IMR-90 (cell line): ENCODE measurements around the gene RNF212. TPM values are rescaled to one million over a fixed set of nuclear protein-coding genes. Genes with fewer than 3 reads are reported as not detected.

Experiments used
- ATAC-seq: fragments of 200-7000 bp; cut with Tn5 transposase; 2 replicates; pipeline ENCODE4 v1.9.1; 2020; ENCODE audit warnings: low read depth, mild to moderate bottlenecking, moderate library complexity
- BruUV-seq: library from RNA; stranded (reverse); fragments of 400-500 nt; replicated peaks from 2 replicates; lab custom pipeline; 2021; lab: Mats Ljungman, UMichigan
- CTCF ChIA-PET: fragments of 300-600 bp; formaldehyde crosslinking; extraction: SDS; loops from one replicate; lab custom pipeline; 2021; ENCODE audit warnings: antibody characterized with exemption; lab: Yijun Ruan, JAX
- POLR2A ChIA-PET: fragments of 300-600 bp; sonication (Branson Sonifier 250); formaldehyde crosslinking; loops from one replicate; lab custom pipeline; 2022; ENCODE audit warnings: antibody characterized with exemption; ENCODE audit not compliant: unreplicated experiment; lab: Charles Lee
- DNase-seq: peaks from one replicate; pipeline ENCODE4 v3.0.0; 2013
- H2AFZ ChIP-seq: replicated peaks from 2 replicates; pipeline ENCODE3; 2013; ENCODE audit warnings: low read length, mild to moderate bottlenecking; ENCODE audit not compliant: poor library complexity
- H2AK5ac ChIP-seq: 2 replicates; pipeline ENCODE4 v1.6.1; 2013; ENCODE audit warnings: low read depth, low read length, inconsistent platforms
- H2AK9ac ChIP-seq: replicated peaks from 2 replicates; pipeline ENCODE3; 2013; ENCODE audit warnings: mild to moderate bottlenecking, low read depth, low read length, moderate library complexity; ENCODE audit not compliant: poor library complexity
- H2BK120ac ChIP-seq: 2 replicates; pipeline ENCODE4 v1.6.1; 2013; ENCODE audit warnings: low read depth, low read length, inconsistent platforms
- H2BK15ac ChIP-seq: 3 replicates; pipeline ENCODE4 v1.6.1; 2013; ENCODE audit warnings: low read depth, low read length, inconsistent platforms
- H2BK20ac ChIP-seq: 2 replicates; pipeline ENCODE4 v1.6.1; 2013; ENCODE audit warnings: low read depth, mild to moderate bottlenecking, inconsistent platforms, low read length, moderate library complexity
- H2BK5ac ChIP-seq: 2 replicates; pipeline ENCODE4 v1.6.1; 2013; ENCODE audit warnings: mild to moderate bottlenecking, low read depth, low read length, inconsistent platforms; ENCODE audit not compliant: poor library complexity, severe bottlenecking
- H3K14ac ChIP-seq: replicated peaks from 2 replicates; pipeline ENCODE4 v1.6.1; 2013; ENCODE audit warnings: low read depth, low read length, inconsistent platforms
- H3K18ac ChIP-seq: 2 replicates; pipeline ENCODE4 v1.6.1; 2013; ENCODE audit warnings: low read depth, low read length, control low read depth
- H3K23ac ChIP-seq: 2 replicates; pipeline ENCODE4 v1.6.1; 2013; ENCODE audit warnings: low read depth, low read length, inconsistent platforms
- H3K27ac ChIP-seq: 2 replicates; pipeline ENCODE4 v1.5.1; 2013; ENCODE audit warnings: mild to moderate bottlenecking, control low read depth, low read length; ENCODE audit not compliant: insufficient read depth
- H3K27me3 ChIP-seq: 2 replicates; pipeline ENCODE4 v1.6.1; 2013; ENCODE audit warnings: low read length; ENCODE audit not compliant: control insufficient read depth, insufficient read depth
- H3K36me3 ChIP-seq: 2 replicates; pipeline ENCODE4 v1.6.1; 2013; ENCODE audit warnings: low read length, mixed read lengths; ENCODE audit not compliant: control insufficient read depth, insufficient read depth
- H3K4ac ChIP-seq: 2 replicates; pipeline ENCODE4 v1.6.1; 2013; ENCODE audit warnings: low read depth, low read length, inconsistent platforms
- H3K4me1 ChIP-seq: 2 replicates; pipeline ENCODE4 v1.6.1; 2013; ENCODE audit warnings: low read length, mixed read lengths; ENCODE audit not compliant: control insufficient read depth, insufficient read depth
- H3K4me2 ChIP-seq: 2 replicates; pipeline ENCODE4 v1.6.1; 2013; ENCODE audit warnings: low read depth, mild to moderate bottlenecking, control low read depth, low read length, moderate library complexity
- H3K4me3 ChIP-seq: 2 replicates; pipeline ENCODE4 v1.5.1; 2013; ENCODE audit warnings: low read depth, mild to moderate bottlenecking, control low read depth, low read length, moderate library complexity; ENCODE audit not compliant: insufficient read depth
- H3K56ac ChIP-seq: 2 replicates; pipeline ENCODE4 v1.6.1; 2013; ENCODE audit warnings: low read length, inconsistent platforms; ENCODE audit not compliant: insufficient read depth; ENCODE audit errors: extremely low read depth
- H3K79me1 ChIP-seq, 2 experiments: 2 replicates each; pipeline ENCODE4 v1.6.1; 2013; ENCODE audit warnings: low read length in 2 of 2, inconsistent platforms in 1 of 2, low read depth in 1 of 2
- H3K9ac ChIP-seq: 2 replicates; pipeline ENCODE4 v1.6.1; 2013; ENCODE audit warnings: low read depth, low read length, control low read depth
- H3K9me1 ChIP-seq: 2 replicates; pipeline ENCODE4 v1.6.1; 2013; ENCODE audit warnings: low read length, inconsistent platforms; ENCODE audit not compliant: insufficient read depth
- H3K9me3 ChIP-seq: 2 replicates; pipeline ENCODE4 v1.6.1; 2013; ENCODE audit warnings: low read length; ENCODE audit not compliant: control insufficient read depth, insufficient read depth
- H4K20me1 ChIP-seq: 2 replicates; pipeline ENCODE4 v1.6.1; 2013; ENCODE audit warnings: low read length, inconsistent platforms; ENCODE audit not compliant: insufficient read depth
- H4K5ac ChIP-seq: 2 replicates; pipeline ENCODE4 v1.6.1; 2013; ENCODE audit warnings: mild to moderate bottlenecking, low read depth, low read length, control low read depth
- H4K8ac ChIP-seq, 2 experiments: 2 replicates each; pipeline ENCODE4 v1.6.1; 2013; ENCODE audit warnings: low read depth in 2 of 2, low read length in 2 of 2, control low read depth in 1 of 2, inconsistent platforms in 1 of 2
- H4K91ac ChIP-seq: 2 replicates; pipeline ENCODE4 v1.6.1; 2013; ENCODE audit warnings: low read depth, low read length, inconsistent platforms; ENCODE audit not compliant: insufficient read depth
- BHLHE40 ChIP-seq: fragments of 150-350 bp; IDR thresholded peaks from 2 replicates; pipeline ENCODE4 v1.6.1; 2016; ENCODE audit warnings: mild to moderate bottlenecking, low read depth, low read length
- CEBPB ChIP-seq: IDR thresholded peaks from 2 replicates; pipeline ENCODE4 v1.6.1; 2012; ENCODE audit warnings: low read depth, low read length, improper control_type of control experiment
- CHD1 ChIP-seq: IDR thresholded peaks from 2 replicates; pipeline ENCODE4 v1.6.1; 2012; ENCODE audit warnings: low read depth, low read length, improper control_type of control experiment
- FOS ChIP-seq: fragments of 150-350 bp; IDR thresholded peaks from 2 replicates; pipeline ENCODE4 v1.6.1; 2016; ENCODE audit warnings: low read depth, low read length
- MAFK ChIP-seq: IDR thresholded peaks from 2 replicates; pipeline ENCODE4 v1.6.1; 2012; ENCODE audit warnings: low read depth, low read length, improper control_type of control experiment
- MXI1 ChIP-seq: IDR thresholded peaks from 2 replicates; pipeline ENCODE4 v1.6.1; 2012; ENCODE audit warnings: low read depth, mild to moderate bottlenecking, low read length, moderate library complexity, borderline replicate concordance
- NFE2L2 ChIP-seq: fragments of 150-350 bp; IDR thresholded peaks from 2 replicates; pipeline ENCODE4 v1.6.1; 2016; ENCODE audit warnings: low read depth, mild to moderate bottlenecking, low read length
- POLR2A ChIP-seq: IDR thresholded peaks from 2 replicates; pipeline ENCODE4 v1.6.1; 2012; ENCODE audit warnings: mild to moderate bottlenecking, low read depth, low read length
- RAD21 ChIP-seq: IDR thresholded peaks from 2 replicates; pipeline ENCODE4 v1.6.1; 2012; ENCODE audit warnings: low read length, improper control_type of control experiment
- RCOR1 ChIP-seq: IDR thresholded peaks from 2 replicates; pipeline ENCODE4 v1.6.1; 2012; ENCODE audit warnings: mild to moderate bottlenecking, low read length, improper control_type of control experiment; ENCODE audit not compliant: insufficient replicate concordance
- RFX5 ChIP-seq: IDR thresholded peaks from 2 replicates; pipeline ENCODE4 v1.8.0; 2012; ENCODE audit warnings: low read depth, mild to moderate bottlenecking, low read length, moderate library complexity
- SMC3 ChIP-seq: fragments of 150-350 bp; IDR thresholded peaks from 2 replicates; pipeline ENCODE4 v1.6.1; 2016; ENCODE audit warnings: low read depth, mild to moderate bottlenecking, antibody characterized with exemption, low read length, moderate library complexity
- WGBS, 2 experiments: methylation state at CpG; one replicate each; pipeline versions ENCODE4 v1.1.5 to v1.1.7; 2013; ENCODE audit warnings: missing lambda C conversion rate in 2 of 2; ENCODE audit not compliant: insufficient read length in 1 of 2; ENCODE audit errors: extremely low coverage in 2 of 2; 5-methylcytosine and 5-hydroxymethylcytosine counted together
- dilution Hi-C: fragments of 300-500 bp; cut with HindIII; formaldehyde crosslinking; loops from one replicate; pipeline ENCODE4 v1.14.3; 2018; ENCODE audit warnings: low sequenced_read_pairs; ENCODE audit not compliant: unreplicated experiment
- in situ Hi-C: fragments of 300-500 bp; cut with MboI; formaldehyde crosslinking; loops from 3 replicates; pipeline ENCODE4 v1.14.3; 2019; ENCODE audit warnings: low sequenced_read_pairs, inconsistent platforms, mixed read lengths
- intact Hi-C: fragments of 100-400 bp; cut with micrococcal nuclease; formaldehyde crosslinking; loops from 2 replicates; pipeline ENCODE4 v1.10.0; 2022
- polyA plus RNA-seq, 3 experiments: library from polyadenylated mRNA; depleted of rRNA; stranded (reverse); fragments of >200 nt; gene quantifications; 2 replicates each; pipeline ENCODE4 v1.2.3, GENCODE V29; 2012; ENCODE audit warnings: low replicate concordance in 1 of 3
- total RNA-seq: library from RNA; depleted of rRNA; stranded (reverse); fragments of >200 nt; gene quantifications from 2 replicates; pipeline ENCODE4 v1.2.3, GENCODE V29; 2012
- TF ChIP-seq, protein P1 (sequence below): conservative IDR thresholded peaks from 2 replicates; pipeline ENCODE4 v1.5.1; 2012; ENCODE audit warnings: mild to moderate bottlenecking, low read depth, low read length, improper control_type of control experiment
- TF ChIP-seq, protein P2 (sequence below): fragments of 150-350 bp; IDR thresholded peaks from 2 replicates; pipeline ENCODE4 v1.6.1; 2016; ENCODE audit warnings: low read depth, mild to moderate bottlenecking, low read length, moderate library complexity, borderline replicate concordance
- TF ChIP-seq, protein P3 (sequence below): fragments of 150-350 bp; IDR thresholded peaks from 2 replicates; pipeline ENCODE4 v1.6.1; 2017; ENCODE audit warnings: mild to moderate bottlenecking, antibody characterized with exemption, low read length, low read depth

The RNF212 gene
- total and polyA plus RNA-seq, 2 of the 4 experiments (the other 2 are of a cell fraction) = under 0.01 to 0.51 TPM

DNA sequence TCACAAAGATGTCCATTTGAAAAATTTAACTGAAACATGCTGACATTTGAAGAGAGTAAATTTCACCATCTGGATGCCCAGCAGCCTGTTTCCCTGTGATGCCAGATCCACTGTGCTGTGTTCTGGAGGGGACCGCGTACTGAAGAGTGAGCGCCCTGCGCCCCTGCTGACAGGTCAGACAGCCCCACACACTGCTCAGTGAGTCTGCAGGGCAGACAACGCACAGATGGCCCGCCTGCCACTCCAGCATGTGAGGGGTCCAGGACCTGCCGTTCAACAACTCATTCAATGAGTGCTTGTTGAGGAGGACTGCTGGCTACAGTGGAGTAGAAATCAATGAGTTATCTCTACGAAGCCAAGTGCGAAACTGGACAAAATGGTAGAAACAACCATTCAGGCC lies 52.7 kb downstream of the RNF212 start:
- H3K27ac ChIP-seq = no peak overlapping the region
- no peak overlapping the region for H2BK20ac ChIP-seq

More for the DNA sequence above, 52.7 kb downstream of the RNF212 start:
- no peak overlapping the region for H3K4me2 ChIP-seq
- intact Hi-C loops (no loop called here), dilution Hi-C loops (no loop called here), in situ Hi-C loops (no loop called here)
- no peaks in the 10 kb centered on the region for H4K20me1 ChIP-seq
- H3K4me1 ChIP-seq = no peaks in the 10 kb centered on the region
- no peak overlapping the region for H4K91ac ChIP-seq
- H2AK9ac ChIP-seq = no peak overlapping the region
- no peak overlapping the region for H2BK5ac ChIP-seq
- no peak for TF ChIP-seq RFX5
- TF ChIP-seq MAFK = no peak
- TF ChIP-seq RAD21 = no peak
- TF ChIP-seq, protein P1, sequence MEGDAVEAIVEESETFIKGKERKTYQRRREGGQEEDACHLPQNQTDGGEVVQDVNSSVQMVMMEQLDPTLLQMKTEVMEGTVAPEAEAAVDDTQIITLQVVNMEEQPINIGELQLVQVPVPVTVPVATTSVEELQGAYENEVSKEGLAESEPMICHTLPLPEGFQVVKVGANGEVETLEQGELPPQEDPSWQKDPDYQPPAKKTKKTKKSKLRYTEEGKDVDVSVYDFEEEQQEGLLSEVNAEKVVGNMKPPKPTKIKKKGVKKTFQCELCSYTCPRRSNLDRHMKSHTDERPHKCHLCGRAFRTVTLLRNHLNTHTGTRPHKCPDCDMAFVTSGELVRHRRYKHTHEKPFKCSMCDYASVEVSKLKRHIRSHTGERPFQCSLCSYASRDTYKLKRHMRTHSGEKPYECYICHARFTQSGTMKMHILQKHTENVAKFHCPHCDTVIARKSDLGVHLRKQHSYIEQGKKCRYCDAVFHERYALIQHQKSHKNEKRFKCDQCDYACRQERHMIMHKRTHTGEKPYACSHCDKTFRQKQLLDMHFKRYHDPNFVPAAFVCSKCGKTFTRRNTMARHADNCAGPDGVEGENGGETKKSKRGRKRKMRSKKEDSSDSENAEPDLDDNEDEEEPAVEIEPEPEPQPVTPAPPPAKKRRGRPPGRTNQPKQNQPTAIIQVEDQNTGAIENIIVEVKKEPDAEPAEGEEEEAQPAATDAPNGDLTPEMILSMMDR = no peak
- TF ChIP-seq BHLHE40 = no peak
- TF ChIP-seq NFE2L2 = no peak
- TF ChIP-seq, protein P2, sequence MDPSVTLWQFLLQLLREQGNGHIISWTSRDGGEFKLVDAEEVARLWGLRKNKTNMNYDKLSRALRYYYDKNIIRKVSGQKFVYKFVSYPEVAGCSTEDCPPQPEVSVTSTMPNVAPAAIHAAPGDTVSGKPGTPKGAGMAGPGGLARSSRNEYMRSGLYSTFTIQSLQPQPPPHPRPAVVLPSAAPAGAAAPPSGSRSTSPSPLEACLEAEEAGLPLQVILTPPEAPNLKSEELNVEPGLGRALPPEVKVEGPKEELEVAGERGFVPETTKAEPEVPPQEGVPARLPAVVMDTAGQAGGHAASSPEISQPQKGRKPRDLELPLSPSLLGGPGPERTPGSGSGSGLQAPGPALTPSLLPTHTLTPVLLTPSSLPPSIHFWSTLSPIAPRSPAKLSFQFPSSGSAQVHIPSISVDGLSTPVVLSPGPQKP = no peak
- TF ChIP-seq MXI1 = no peak
- no peak for TF ChIP-seq CHD1
- no peak for TF ChIP-seq RCOR1
- TF ChIP-seq SMC3 = no peak
- TF ChIP-seq, protein P3, sequence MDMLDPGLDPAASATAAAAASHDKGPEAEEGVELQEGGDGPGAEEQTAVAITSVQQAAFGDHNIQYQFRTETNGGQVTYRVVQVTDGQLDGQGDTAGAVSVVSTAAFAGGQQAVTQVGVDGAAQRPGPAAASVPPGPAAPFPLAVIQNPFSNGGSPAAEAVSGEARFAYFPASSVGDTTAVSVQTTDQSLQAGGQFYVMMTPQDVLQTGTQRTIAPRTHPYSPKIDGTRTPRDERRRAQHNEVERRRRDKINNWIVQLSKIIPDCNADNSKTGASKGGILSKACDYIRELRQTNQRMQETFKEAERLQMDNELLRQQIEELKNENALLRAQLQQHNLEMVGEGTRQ = no peak
- TF ChIP-seq POLR2A = no peak
- TF ChIP-seq CEBPB = no peak
- no peak for TF ChIP-seq FOS
- no peak overlapping the region for H3K4me3 ChIP-seq
- H2AK5ac ChIP-seq = no peak overlapping the region
- H2BK120ac ChIP-seq = no peak overlapping the region
- 100% methylated on average over 1 of the region's 9 CpGs; no CpG with 5 or more reads in 1 of the 2 experiments for WGBS, 2 experiments
- no peak overlapping the region for H2BK15ac ChIP-seq
- H3K14ac ChIP-seq = no peak overlapping the region
- no peak overlapping the region for H3K9ac ChIP-seq
- no peaks in the 10 kb centered on the region for H3K9me1 ChIP-seq
- no peak overlapping the region for H4K5ac ChIP-seq
- H2AFZ ChIP-seq = no peak overlapping the region
- H3K56ac ChIP-seq = no peak overlapping the region
- ChIA-PET CTCF (no interaction called here), POLR2A (no interaction called here)
- ATAC-seq (no peak), DNase-seq (no peak)
- peaks cover 64% of the 10 kb centered on the region for H3K27me3 ChIP-seq
- no peak overlapping the region for H4K8ac ChIP-seq
- H3K9me3 ChIP-seq = no peaks in the 10 kb centered on the region
- no peaks in the 10 kb centered on the region for H3K36me3 ChIP-seq
- BruUV-seq = no TSS peak
- H3K18ac ChIP-seq = no peak overlapping the region
- H3K4ac ChIP-seq = no peak overlapping the region
- no peaks in the 10 kb centered on the region for H3K79me1 ChIP-seq
- no peak overlapping the region for H3K23ac ChIP-seq
